CD14-positive monocyte (primary cell): Measurements from ENCODE around the gene NLRC3. TPM values are rescaled to one million over a fixed set of nuclear protein-coding genes. Genes with fewer than 3 reads are reported as not detected.

ENCODE experiments used
- DNase-seq, 3 donors: peaks; one replicate each; pipeline ENCODE4 v3.0.0-alpha.2; 2011 to 2022
- H2AFZ ChIP-seq: 2 replicates; pipeline ENCODE4 v1.6.0; 2012; ENCODE audit warnings: mild to moderate bottlenecking, low read depth, low read length, inconsistent platforms; ENCODE audit not compliant: insufficient read depth, poor library complexity, severe bottlenecking
- H3K27ac ChIP-seq, 2 donors: 1 replicate in 1 of 2; 2 replicates in 1 of 2; pipeline ENCODE4 v1.5.1; 2012 to 2013; ENCODE audit warnings: low read length in 2 of 2, control low read depth in 1 of 2, inconsistent platforms in 1 of 2, low read depth in 1 of 2, mild to moderate bottlenecking in 1 of 2
- H3K27me3 ChIP-seq, 2 donors: one replicate each; pipeline versions ENCODE4 v1.6.0 to v1.6.1; 2011 to 2013; ENCODE audit warnings: low read length in 2 of 2; ENCODE audit not compliant: control insufficient read depth in 2 of 2, insufficient read depth in 2 of 2
- H3K36me3 ChIP-seq, 2 donors: replicated peaks in 1 of 2; 1 replicate in 1 of 2; 2 replicates in 1 of 2; pipeline versions ENCODE4 v1.5.1 to v1.6.1; 2012 to 2013; ENCODE audit warnings: low read length in 2 of 2, control low read depth in 1 of 2, inconsistent platforms in 1 of 2, mild to moderate bottlenecking in 1 of 2; ENCODE audit not compliant: insufficient read depth in 2 of 2, control insufficient read depth in 1 of 2
- H3K4me1 ChIP-seq, 2 donors: 1 replicate in 1 of 2; 2 replicates in 1 of 2; pipeline versions ENCODE4 v1.5.1 to v1.6.1; 2012 to 2013; ENCODE audit warnings: low read length in 2 of 2, control low read depth in 1 of 2, inconsistent platforms in 1 of 2, mild to moderate bottlenecking in 1 of 2, moderate library complexity in 1 of 2; ENCODE audit not compliant: insufficient read depth in 2 of 2, control insufficient read depth in 1 of 2
- H3K4me2 ChIP-seq: replicated peaks from 2 replicates; pipeline ENCODE3; 2012; ENCODE audit warnings: low read length, moderate library complexity, mild to moderate bottlenecking; ENCODE audit not compliant: poor library complexity, severe bottlenecking; ENCODE audit errors: extremely low read depth
- H3K4me3 ChIP-seq, 3 experiments: fragments of 200-600 bp in 1 of 3; sonication (generic) in 1 of 3; replicated peaks in 1 of 3; 1 replicate in 2 of 3; 2 replicates in 1 of 3; pipeline ENCODE4 v1.5.1; 2011 to 2013; ENCODE audit warnings: low read length in 3 of 3, mild to moderate bottlenecking in 3 of 3, control low read depth in 2 of 3, low read depth in 2 of 3, inconsistent platforms in 1 of 3, moderate library complexity in 1 of 3
- H3K79me2 ChIP-seq: 2 replicates; pipeline ENCODE4 v1.6.0; 2012; ENCODE audit warnings: mild to moderate bottlenecking, control low read depth, inconsistent platforms, low read length, moderate library complexity; ENCODE audit not compliant: insufficient read depth
- H3K9ac ChIP-seq: 2 replicates; pipeline ENCODE4 v1.6.0; 2017; ENCODE audit warnings: low read length, mild to moderate bottlenecking; ENCODE audit not compliant: insufficient read depth, poor library complexity, severe bottlenecking
- H3K9me3 ChIP-seq, 2 donors: replicated peaks in 1 of 2; 1 replicate in 1 of 2; 2 replicates in 1 of 2; pipeline versions ENCODE4 v1.5.1 to v1.6.1; 2012 to 2013; ENCODE audit warnings: low read length in 2 of 2, control low read depth in 1 of 2; ENCODE audit not compliant: control insufficient read depth in 1 of 2, insufficient read depth in 1 of 2
- H4K20me1 ChIP-seq: 2 replicates; pipeline ENCODE4 v1.6.0; 2012; ENCODE audit warnings: mild to moderate bottlenecking, low read length, control low read depth, moderate library complexity; ENCODE audit not compliant: insufficient read depth
- H3K27ac Mint-ChIP-seq, 7 donors: one replicate each; pipeline ENCODE4 v1.8.0; 2020; ENCODE audit warnings: mild to moderate bottlenecking in 7 of 7, mixed read lengths in 7 of 7, moderate library complexity in 6 of 7, inconsistent platforms in 2 of 7
- H3K27me3 Mint-ChIP-seq, 3 donors: one replicate each; pipeline ENCODE4 v1.8.0; 2021 to 2022; ENCODE audit warnings: low read depth in 3 of 3, mild to moderate bottlenecking in 3 of 3, mixed read lengths in 3 of 3, moderate library complexity in 3 of 3, inconsistent platforms in 1 of 3
- H3K36me3 Mint-ChIP-seq, 2 donors: one replicate each; pipeline ENCODE4 v1.8.0; 2020; ENCODE audit warnings: mixed read lengths in 2 of 2, inconsistent platforms in 1 of 2, mild to moderate bottlenecking in 1 of 2
- H3K4me1 Mint-ChIP-seq: one replicate; pipeline ENCODE4 v1.8.0; 2020; ENCODE audit warnings: mild to moderate bottlenecking, mixed read lengths
- H3K4me3 Mint-ChIP-seq, 2 donors: one replicate each; pipeline ENCODE4 v1.8.0; 2020; ENCODE audit warnings: mild to moderate bottlenecking in 2 of 2, mixed read lengths in 2 of 2, moderate library complexity in 1 of 2
- H3K9me3 Mint-ChIP-seq, 7 donors: one replicate each; pipeline ENCODE4 v1.8.0; 2020 to 2022; ENCODE audit warnings: mixed read lengths in 7 of 7, mild to moderate bottlenecking in 6 of 7, moderate library complexity in 6 of 7, inconsistent platforms in 2 of 7
- WGBS: methylation state at CpG from one replicate; pipeline ENCODE4 v1.1.5; 2013; ENCODE audit warnings: missing lambda C conversion rate; ENCODE audit not compliant: insufficient coverage; 5-methylcytosine and 5-hydroxymethylcytosine counted together
- intact Hi-C, 2 donors: fragments of 100-400 bp; cut with micrococcal nuclease; formaldehyde crosslinking; loops; one replicate each; pipeline versions ENCODE4 v1.15.0 to v1.15.1; 2023
- polyA plus RNA-seq, 3 donors: library from polyadenylated mRNA; depleted of rRNA in 1 of 3; unstranded in 2 of 3; stranded (reverse) in 1 of 3; fragments of 300-500 nt in 2 of 3; fragments of >200 nt in 1 of 3; fragmentation: Illumina TruSeq in 2 of 3; gene quantifications; 1 replicate in 2 of 3; 2 replicates in 1 of 3; pipeline ENCODE4 v1.2.3, GENCODE V29; 2012 to 2021
- TF ChIP-seq, protein P1 (sequence below): fragments of 200-600 bp; IDR thresholded peaks from one replicate; pipeline ENCODE4 v1.8.0; 2022; ENCODE audit warnings: antibody characterized with exemption, mild to moderate bottlenecking

Gene NLRC3
- polyA plus RNA-seq, 3 donors = 0.03 to 0.07 (median 0.06) TPM

- Mint-ChIP-seq H3K36me3 (peaks cover 56 to 78% of the 10 kb centered on the region in 2 donors), H3K9me3 (peaks cover 0 to 6% (median under 1%) of the 10 kb centered on the region in 7 donors), H3K4me3 (no peak overlapping the region), H3K4me1 (peaks cover 30% of the 10 kb centered on the region), H3K27ac (no peak overlapping the region), H3K27me3 (peaks cover 23 to 42% (median 27%) of the 10 kb centered on the region in 3 donors)
- Histone ChIP-seq H3K36me3 (peaks cover 17 to 46% of the 10 kb centered on the region in 2 donors), H4K20me1 (peaks cover 9% of the 10 kb centered on the region), H3K9ac (no peak overlapping the region), H3K4me3 (no peak overlapping the region), H3K27me3 (peaks cover 0 to 10% of the 10 kb centered on the region in 2 donors), H3K4me1 (peaks cover 23 to 24% of the 10 kb centered on the region in 2 donors), H2AFZ (no peak overlapping the region), H3K27ac (no peak overlapping the region), H3K79me2 (no peaks in the 10 kb centered on the region), H3K4me2 (no peak overlapping the region), H3K9me3 (no peaks in the 10 kb centered on the region)
- intact Hi-C loops = loop anchor here in 1 of 2 donors (10.0 kb wide), 1 partner anchor 61 kb away; no protein-coding TSS in a partner anchor
- DNase-seq = no peak
- WGBS = 97% methylated on average over 4 of the region's 16 CpGs
- TF ChIP-seq, protein P1, sequence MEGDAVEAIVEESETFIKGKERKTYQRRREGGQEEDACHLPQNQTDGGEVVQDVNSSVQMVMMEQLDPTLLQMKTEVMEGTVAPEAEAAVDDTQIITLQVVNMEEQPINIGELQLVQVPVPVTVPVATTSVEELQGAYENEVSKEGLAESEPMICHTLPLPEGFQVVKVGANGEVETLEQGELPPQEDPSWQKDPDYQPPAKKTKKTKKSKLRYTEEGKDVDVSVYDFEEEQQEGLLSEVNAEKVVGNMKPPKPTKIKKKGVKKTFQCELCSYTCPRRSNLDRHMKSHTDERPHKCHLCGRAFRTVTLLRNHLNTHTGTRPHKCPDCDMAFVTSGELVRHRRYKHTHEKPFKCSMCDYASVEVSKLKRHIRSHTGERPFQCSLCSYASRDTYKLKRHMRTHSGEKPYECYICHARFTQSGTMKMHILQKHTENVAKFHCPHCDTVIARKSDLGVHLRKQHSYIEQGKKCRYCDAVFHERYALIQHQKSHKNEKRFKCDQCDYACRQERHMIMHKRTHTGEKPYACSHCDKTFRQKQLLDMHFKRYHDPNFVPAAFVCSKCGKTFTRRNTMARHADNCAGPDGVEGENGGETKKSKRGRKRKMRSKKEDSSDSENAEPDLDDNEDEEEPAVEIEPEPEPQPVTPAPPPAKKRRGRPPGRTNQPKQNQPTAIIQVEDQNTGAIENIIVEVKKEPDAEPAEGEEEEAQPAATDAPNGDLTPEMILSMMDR = no peak
These were observed 6.3 kb upstream of the NLRC3 start for GRCh38 chr16:3583303-3584038.

- no peaks in the 10 kb centered on the region for H3K79me2 ChIP-seq
- H3K9me3 ChIP-seq = no peaks in the 10 kb centered on the region
- peaks cover 17 to 36% of the 10 kb centered on the region in 2 donors for H3K36me3 ChIP-seq
- H3K27ac ChIP-seq = no peak overlapping the region
- Mint-ChIP-seq H3K4me3 (no peak overlapping the region), H3K36me3 (peaks cover 52 to 73% of the 10 kb centered on the region in 2 donors), H3K9me3 (peaks cover 0 to 4% (median 2%) of the 10 kb centered on the region in 7 donors), H3K27me3 (peaks cover 28 to 48% (median 32%) of the 10 kb centered on the region in 3 donors), H3K27ac (peak overlapping the region in 1 of 7 donors; percentile 22), H3K4me1 (peaks cover 35% of the 10 kb centered on the region)
- no peak overlapping the region for H3K9ac ChIP-seq
- no peak overlapping the region for H3K4me3 ChIP-seq
- no peaks in the 10 kb centered on the region for H4K20me1 ChIP-seq
- WGBS = 82% methylated on average over 28 of the region's 36 CpGs
- no peak overlapping the region for H2AFZ ChIP-seq
- peaks cover 33% of the 10 kb centered on the region in 2 donors for H3K4me1 ChIP-seq
- intact Hi-C loops = loop anchor here in 1 of 2 donors (10.0 kb wide), 1 partner anchor 62 kb away; no protein-coding TSS in a partner anchor
- H3K4me2 ChIP-seq = no peak overlapping the region
- no peak for DNase-seq
- peaks cover 0 to 13% of the 10 kb centered on the region in 2 donors for H3K27me3 ChIP-seq
- TF ChIP-seq, protein P1 = no peak
These were observed 5.3 kb upstream of the NLRC3 start for GRCh38 chr16:3582276-3583165.
